ENCODE results near the gene CCDC69. TPM values are rescaled to one million over a fixed set of nuclear protein-coding genes. Genes with fewer than 3 reads are reported as not detected.
"Not testable (repeated sequence)": the region's sequence is repeated elsewhere in the genome, so short reads cannot be mapped to it uniquely, and the experiment has no call there.

Gene CCDC69
- total and polyA plus RNA-seq, 3 experiments from 2014 or later = 47.9 to 134 (median 50.5) TPM

GRCh38 chr5:151244206-151244605, 20.3 kb upstream of the CCDC69 start:
- peaks cover 3% of the 10 kb centered on the region for H3K4me1 ChIP-seq (ENCODE audit: insufficient read depth, low read length)
- Mint-ChIP-seq H3K4me1 (peaks cover 13 to 16% (median 15%) of the 10 kb centered on the region in 3 donors), H3K27me3 (no peaks in the 10 kb centered on the region), H3K9me3 (no peaks in the 10 kb centered on the region), H3K36me3 (no peaks in the 10 kb centered on the region), H3K4me3 (no peak overlapping the region), H3K27ac (peak overlapping the region in 3 of 8 donors; percentile 5 to 33 (median 18))
- ChIA-PET CTCF (no interaction called here), POLR2A (no interaction called here)
- no peaks in the 10 kb centered on the region for H3K27me3 ChIP-seq (ENCODE audit: insufficient read depth, low read length, poor library complexity, severe bottlenecking)
- H3K9me3 ChIP-seq (ENCODE audit: low read length) = no peaks in the 10 kb centered on the region
- no peak overlapping the region for H3K4me3 ChIP-seq (ENCODE audit: low read length)
- H3K36me3 ChIP-seq (ENCODE audit: insufficient read depth, low read length) = no peaks in the 10 kb centered on the region
- DNase-seq = no peak
- H3K27ac ChIP-seq (ENCODE audit: low read depth, low read length) = no peak overlapping the region

GRCh38 chr5:151243564-151243963, 19.7 kb upstream of the CCDC69 start:
- CTCF ChIA-PET = no interaction called here
- no peaks in the 10 kb centered on the region for H3K27me3 Mint-ChIP-seq
- DNase-seq = no peak
- POLR2A ChIA-PET = no interaction called here
- peaks cover 16 to 21% (median 18%) of the 10 kb centered on the region in 3 donors for H3K4me1 Mint-ChIP-seq
- H3K27ac Mint-ChIP-seq = peak overlapping the region in 1 of 8 donors; percentile 89
- H3K4me3 Mint-ChIP-seq = no peak overlapping the region
- Histone ChIP-seq H3K36me3 (ENCODE audit: insufficient read depth, low read length) (no peaks in the 10 kb centered on the region), H3K27me3 (ENCODE audit: insufficient read depth, low read length, poor library complexity, severe bottlenecking) (no peaks in the 10 kb centered on the region), H3K4me1 (ENCODE audit: insufficient read depth, low read length) (peaks cover 6% of the 10 kb centered on the region), H3K9me3 (ENCODE audit: low read length) (no peaks in the 10 kb centered on the region), H3K27ac (ENCODE audit: low read depth, low read length) (no peak overlapping the region), H3K4me3 (ENCODE audit: low read length) (no peak overlapping the region)
- no peaks in the 10 kb centered on the region for H3K9me3 Mint-ChIP-seq
- H3K36me3 Mint-ChIP-seq = no peaks in the 10 kb centered on the region

GRCh38 chr5:151243127-151243526, 19.2 kb upstream of the CCDC69 start:
- H3K36me3 ChIP-seq (ENCODE audit: insufficient read depth, low read length) = no peaks in the 10 kb centered on the region
- H3K27me3 ChIP-seq (ENCODE audit: insufficient read depth, low read length, poor library complexity, severe bottlenecking) = no peaks in the 10 kb centered on the region
- H3K27ac ChIP-seq (ENCODE audit: low read depth, low read length) = no peak overlapping the region
- H3K4me3 ChIP-seq (ENCODE audit: low read length) = no peak overlapping the region
- H3K9me3 Mint-ChIP-seq = no peaks in the 10 kb centered on the region
- peak overlapping the region in 1 of 8 donors; percentile 89 for H3K27ac Mint-ChIP-seq
- H3K9me3 ChIP-seq (ENCODE audit: low read length) = no peaks in the 10 kb centered on the region
- no peak overlapping the region for H3K4me3 Mint-ChIP-seq
- H3K4me1 Mint-ChIP-seq = peaks cover 17 to 26% (median 18%) of the 10 kb centered on the region in 3 donors
- DNase-seq = no peak
- H3K4me1 ChIP-seq (ENCODE audit: insufficient read depth, low read length) = peaks cover 6% of the 10 kb centered on the region
- no peaks in the 10 kb centered on the region for H3K27me3 Mint-ChIP-seq
- H3K36me3 Mint-ChIP-seq = no peaks in the 10 kb centered on the region
- ChIA-PET POLR2A (no interaction called here), CTCF (interaction anchor here (2.6 kb wide), 1 partner anchor 117 kb away, joined by 11 read pairs; no protein-coding TSS in a partner anchor)

DNA sequence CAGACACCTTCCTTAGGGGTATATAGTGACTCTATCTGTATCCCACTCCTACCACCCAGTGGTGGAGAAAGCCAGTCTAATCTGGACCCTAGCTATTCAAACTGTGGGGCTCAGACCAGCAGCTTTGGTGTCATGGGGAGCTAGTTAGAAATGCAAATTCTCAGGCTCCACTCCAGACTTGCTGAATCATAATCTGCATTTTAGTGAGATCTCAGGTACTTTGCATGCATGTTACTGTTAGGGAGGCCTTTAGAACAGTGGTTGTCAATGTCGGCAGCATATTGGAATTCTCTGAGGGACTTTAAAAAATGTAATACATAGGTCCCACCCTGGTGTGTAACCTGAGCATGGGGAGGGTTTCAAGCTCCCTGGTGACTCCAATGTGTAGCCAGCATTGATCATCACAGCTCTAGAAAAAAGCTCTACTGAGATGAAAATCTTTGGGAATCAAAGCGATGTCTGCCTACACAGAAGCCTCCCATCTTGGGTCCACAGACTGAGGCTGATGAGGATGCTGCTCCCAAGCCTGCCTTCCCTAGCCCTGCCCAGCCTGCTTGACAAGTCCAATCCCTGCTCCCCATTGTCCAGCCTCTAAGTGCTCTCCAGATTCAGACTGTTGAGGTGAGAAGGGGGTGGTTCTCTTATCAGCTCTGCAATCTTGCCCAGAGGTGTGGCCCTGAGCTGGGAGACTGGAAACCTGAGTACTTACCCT, 17.2 kb upstream of the CCDC69 start:
- H3K27ac Mint-ChIP-seq = no peak overlapping the region
- Histone ChIP-seq H3K36me3 (ENCODE audit: insufficient read depth, low read length) (no peaks in the 10 kb centered on the region), H3K4me1 (ENCODE audit: insufficient read depth, low read length) (peaks cover 6% of the 10 kb centered on the region), H3K27me3 (ENCODE audit: insufficient read depth, low read length, poor library complexity, severe bottlenecking) (no peaks in the 10 kb centered on the region), H3K4me3 (ENCODE audit: low read length) (no peak overlapping the region), H3K27ac (ENCODE audit: low read depth, low read length) (no peak overlapping the region), H3K9me3 (ENCODE audit: low read length) (no peaks in the 10 kb centered on the region)
- no peaks in the 10 kb centered on the region for H3K9me3 Mint-ChIP-seq
- no peak overlapping the region for H3K4me3 Mint-ChIP-seq
- no peak for DNase-seq
- ChIA-PET CTCF (interaction anchor here (0.9 to 3.3 kb wide), 12 partner anchors 10 to 190 kb away, joined by 3 to 12 read pairs (median 4); partner anchors contain the start of gene GM2A), POLR2A (no interaction called here)
- no peaks in the 10 kb centered on the region for H3K27me3 Mint-ChIP-seq
- H3K4me1 Mint-ChIP-seq = peaks cover 17 to 35% (median 18%) of the 10 kb centered on the region in 3 donors
- no peaks in the 10 kb centered on the region for H3K36me3 Mint-ChIP-seq

GRCh38 chr5:151240268-151240835, 16.5 kb upstream of the CCDC69 start:
- H3K27ac ChIP-seq (ENCODE audit: low read depth, low read length); H3K9me3 Mint-ChIP-seq; H3K4me1 ChIP-seq (ENCODE audit: insufficient read depth, low read length); H3K4me3 Mint-ChIP-seq; DNase-seq; H3K4me3 ChIP-seq (ENCODE audit: low read length); H3K36me3 ChIP-seq (ENCODE audit: insufficient read depth, low read length); H3K36me3 Mint-ChIP-seq; H3K27ac Mint-ChIP-seq; H3K27me3 Mint-ChIP-seq; H3K9me3 ChIP-seq (ENCODE audit: low read length); POLR2A ChIA-PET; H3K27me3 ChIP-seq (ENCODE audit: insufficient read depth, low read length, poor library complexity, severe bottlenecking): not testable (repeated sequence)
- peaks cover 18 to 39% (median 19%) of the 10 kb centered on the region in 3 donors for H3K4me1 Mint-ChIP-seq
- CTCF ChIA-PET = interaction anchor here (0.8 to 7.2 kb wide), 15 partner anchors 10 to 189 kb away, joined by 3 to 38 read pairs (median 4); partner anchors contain the start of genes CCDC69 and GM2A

DNA sequence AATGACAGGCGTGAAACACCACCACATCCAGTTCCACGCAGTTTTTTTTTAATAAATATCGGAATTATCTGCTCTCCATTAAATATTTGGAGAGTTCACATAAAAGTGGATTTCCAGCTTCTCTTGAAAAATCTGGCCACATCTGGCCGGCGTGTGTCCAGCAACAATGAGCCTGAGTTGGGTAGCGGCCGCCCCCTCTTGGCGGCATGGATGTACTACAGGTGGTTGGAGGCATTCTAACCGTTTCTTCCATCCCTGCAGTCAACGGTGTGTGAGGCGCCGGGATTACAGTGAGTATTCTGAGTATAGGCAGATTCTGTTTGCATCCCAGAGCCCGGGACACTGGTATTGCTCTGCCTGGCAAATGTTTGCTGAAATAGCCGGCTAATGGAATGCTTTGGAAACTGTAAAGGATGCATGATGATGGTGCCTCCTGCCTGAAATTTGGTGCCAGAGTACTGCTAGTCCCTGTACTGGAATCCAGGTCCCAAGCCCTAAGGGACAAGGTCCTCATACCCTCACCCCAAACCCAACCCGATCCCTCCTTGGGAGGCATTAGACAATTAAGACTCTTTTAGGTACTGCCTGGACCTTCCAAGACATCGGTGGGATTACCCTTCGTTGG, 15.5 kb upstream of the CCDC69 start:
- Mint-ChIP-seq H3K27ac (peak overlapping the region in 2 of 8 donors; percentile 12 to 25), H3K4me1 (peaks cover 23 to 45% (median 25%) of the 10 kb centered on the region in 3 donors), H3K4me3 (peak overlapping the region in 6 of 7 donors; percentile 9 to 84 (median 50)), H3K36me3 (no peaks in the 10 kb centered on the region), H3K9me3 (no peaks in the 10 kb centered on the region), H3K27me3 (no peaks in the 10 kb centered on the region)
- CTCF ChIA-PET = interaction anchor here (0.7 to 7.2 kb wide), 33 partner anchors 9 to 197 kb away, joined by 3 to 66 read pairs (median 6); partner anchors contain the start of genes ANXA6, CCDC69 and GM2A
- DNase-seq = peak; percentile 42 to 73 (median 53)
- POLR2A ChIA-PET = interaction anchor here (0.9 to 1.9 kb wide), 4 partner anchors 13 to 28 kb away, joined by 3 to 10 read pairs (median 8); partner anchors contain the start of genes CCDC69 and GM2A
- no peaks in the 10 kb centered on the region for H3K9me3 ChIP-seq (ENCODE audit: low read length)
- H3K27me3 ChIP-seq (ENCODE audit: insufficient read depth, low read length, poor library complexity, severe bottlenecking) = no peaks in the 10 kb centered on the region
- H3K27ac ChIP-seq (ENCODE audit: low read depth, low read length) = no peak overlapping the region
- peaks cover 17% of the 10 kb centered on the region for H3K4me1 ChIP-seq (ENCODE audit: insufficient read depth, low read length)
- no peak overlapping the region for H3K4me3 ChIP-seq (ENCODE audit: low read length)
- no peaks in the 10 kb centered on the region for H3K36me3 ChIP-seq (ENCODE audit: insufficient read depth, low read length)

DNA sequence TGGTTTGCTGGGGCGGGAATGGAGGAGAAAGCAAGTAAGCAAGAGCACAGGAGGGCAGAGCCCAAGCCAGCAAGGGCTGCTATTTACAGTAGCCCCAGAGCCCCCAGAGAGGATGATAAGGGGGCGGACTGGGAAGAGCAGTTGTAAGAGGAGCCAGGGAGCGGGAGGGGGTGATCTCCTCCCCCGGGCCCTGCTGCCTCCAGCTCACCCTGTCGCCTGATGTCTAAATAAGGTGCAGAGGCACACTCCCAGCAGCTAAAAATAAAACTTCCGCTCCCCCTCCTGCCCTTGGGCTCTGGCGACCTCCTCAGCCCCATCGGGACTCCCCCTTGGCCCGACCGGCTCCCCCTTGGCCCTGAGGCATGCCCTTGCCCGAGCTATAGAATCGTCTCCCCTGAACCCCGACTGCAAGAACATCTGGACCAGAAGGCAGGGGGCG, 14.4 kb upstream of the CCDC69 start:
- Histone ChIP-seq H3K9me3 (ENCODE audit: low read length) (no peaks in the 10 kb centered on the region), H3K4me3 (ENCODE audit: low read length) (no peak overlapping the region), H3K27me3 (ENCODE audit: insufficient read depth, low read length, poor library complexity, severe bottlenecking) (no peaks in the 10 kb centered on the region), H3K4me1 (ENCODE audit: insufficient read depth, low read length) (peaks cover 25% of the 10 kb centered on the region), H3K27ac (ENCODE audit: low read depth, low read length) (no peak overlapping the region), H3K36me3 (ENCODE audit: insufficient read depth, low read length) (no peaks in the 10 kb centered on the region)
- no peak for DNase-seq
- ChIA-PET POLR2A (interaction anchor here (0.9 to 1.9 kb wide), 7 partner anchors 12 to 37 kb away, joined by 3 to 10 read pairs (median 6); partner anchors contain the start of genes CCDC69 and GM2A), CTCF (interaction anchor here (0.7 to 7.2 kb wide), 32 partner anchors 8 to 196 kb away, joined by 3 to 66 read pairs (median 5); partner anchors contain the start of genes ANXA6, CCDC69 and GM2A)
- Mint-ChIP-seq H3K4me1 (peaks cover 17 to 42% (median 20%) of the 10 kb centered on the region in 3 donors), H3K36me3 (no peaks in the 10 kb centered on the region), H3K27me3 (no peaks in the 10 kb centered on the region), H3K4me3 (peak overlapping the region in 6 of 7 donors; percentile 20 to 84 (median 72)), H3K27ac (peak overlapping the region in 5 of 8 donors; percentile 21 to 88 (median 73)), H3K9me3 (no peaks in the 10 kb centered on the region)

Data from CD8-positive, alpha-beta memory T cell (primary cell).